Activated naive CD4-positive, alpha-beta T cell treated with anti-CD3 and anti-CD28 coated beads, Interleukin-2, amount 10 ng/mL, durations not matched to agents 7 days and 5 days (primary cell): ENCODE results near the gene RAB41.
"Not testable (repeated sequence)": the region's sequence is repeated elsewhere in the genome, so short reads cannot be mapped to it uniquely, and the experiment has no call there.

Experiments used
- CTCF ChIA-PET: fragments of 350-600 bp; sonication (Branson Sonifier 250); formaldehyde crosslinking; loops from one replicate; lab custom pipeline; 2021; ENCODE audit warnings: antibody characterized with exemption; lab: Charles Lee
- DNase-seq: peaks from one replicate; pipeline ENCODE4 v3.0.0-alpha.2; 2020
- H3K27ac Mint-ChIP-seq: one replicate; pipeline ENCODE4 v1.8.0; 2021; ENCODE audit warnings: mild to moderate bottlenecking, moderate library complexity, mixed read lengths
- H3K27me3 Mint-ChIP-seq: one replicate; pipeline ENCODE4 v1.8.0; 2021; ENCODE audit warnings: mild to moderate bottlenecking, mixed read lengths
- H3K36me3 Mint-ChIP-seq: one replicate; pipeline ENCODE4 v1.8.0; 2021; ENCODE audit warnings: mixed read lengths
- H3K4me1 Mint-ChIP-seq: one replicate; pipeline ENCODE4 v1.8.0; 2021; ENCODE audit warnings: mixed read lengths
- H3K4me3 Mint-ChIP-seq: one replicate; pipeline ENCODE4 v1.8.0; 2021; ENCODE audit warnings: mild to moderate bottlenecking, moderate library complexity, mixed read lengths
- H3K9me3 Mint-ChIP-seq: one replicate; pipeline ENCODE4 v1.8.0; 2021; ENCODE audit warnings: mixed read lengths

The RAB41 gene

DNA sequence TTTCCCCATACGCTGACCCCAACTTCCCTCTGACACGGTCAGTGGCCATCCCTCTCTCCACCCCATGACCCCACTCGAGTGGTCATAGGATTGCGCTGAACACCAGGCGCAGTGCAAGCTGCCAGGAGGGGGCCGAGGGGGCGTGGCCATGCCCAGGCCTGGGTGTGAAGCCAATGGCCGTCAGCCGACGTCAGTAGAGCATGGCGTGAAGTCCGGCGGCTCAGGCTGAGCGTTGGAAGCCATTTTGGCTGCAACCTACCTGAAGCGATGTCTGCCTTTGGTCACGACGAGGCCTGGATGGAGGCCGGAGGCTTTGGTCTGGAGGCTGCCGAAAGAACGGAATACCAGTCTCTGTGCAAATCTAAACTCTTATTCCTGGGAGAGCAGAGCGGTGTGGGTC is at the start of gene RAB41:
TSS of gene RAB41 (plus strand) at position 222 of the 400 bp plus-strand sequence. CDS start at position 268, 46 bp downstream.
- Mint-ChIP-seq H3K27me3 (no peaks in the 10 kb centered on the region), H3K9me3 (no peaks in the 10 kb centered on the region), H3K4me1 (no peaks in the 10 kb centered on the region), H3K36me3 (peaks cover 16% of the 10 kb centered on the region), H3K4me3 (no peak within 1 kb of the TSS), H3K27ac (no peak within 1 kb of the TSS)
- no peak for DNase-seq
- CTCF ChIA-PET: no interaction called here

DNA sequence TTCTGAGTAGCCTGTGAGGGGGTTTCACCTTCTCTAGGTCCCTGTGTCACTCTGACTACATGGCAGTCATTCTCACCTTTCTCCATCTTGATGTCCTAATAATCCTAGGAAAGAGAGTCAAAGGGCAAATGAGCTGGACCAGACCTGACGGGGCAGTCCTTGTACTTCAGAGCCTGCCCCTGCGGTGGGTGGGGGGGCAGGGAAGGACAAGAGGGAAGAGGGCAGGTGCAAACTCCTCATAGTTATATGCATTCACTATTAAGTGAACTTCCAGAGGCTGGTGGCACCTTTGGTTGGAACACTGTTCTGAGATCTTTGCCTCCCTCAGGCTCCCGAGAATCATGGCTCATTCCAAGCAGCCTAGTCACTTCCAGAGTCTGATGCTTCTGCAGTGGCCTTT is 47.6 kb upstream of the RAB41 start, which contains the start of gene AWAT1:
TSS of gene AWAT1 (plus strand) at position 301 of the 400 bp plus-strand sequence. CDS start at position 342, 41 bp downstream.
- CTCF ChIA-PET: no interaction called here
- no peaks in the 10 kb centered on the region for H3K4me1 Mint-ChIP-seq

DNA sequence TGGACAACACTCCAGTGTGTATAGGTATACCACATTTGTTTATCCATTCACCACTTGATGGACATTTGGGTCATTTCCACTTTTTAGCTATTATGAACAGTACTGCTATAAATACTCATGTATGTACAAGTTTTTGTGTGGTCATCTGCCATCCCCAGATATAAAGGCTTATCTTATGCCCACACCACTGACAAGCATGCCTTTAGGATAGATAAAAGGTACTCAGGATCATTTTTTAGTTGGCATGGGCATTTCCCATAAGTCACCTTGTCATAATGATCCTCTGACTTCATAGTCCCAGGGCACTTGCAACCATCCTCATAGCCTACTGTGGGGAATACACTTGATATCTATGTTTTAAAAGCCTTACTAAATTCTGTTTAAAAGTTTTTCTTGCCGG is 41.2 kb upstream of the RAB41 start:
- DNase-seq: no peak
- Mint-ChIP-seq H3K36me3 (no peaks in the 10 kb centered on the region), H3K4me1 (no peaks in the 10 kb centered on the region), H3K4me3 (no peak overlapping the region), H3K27me3 (no peaks in the 10 kb centered on the region), H3K27ac (no peak overlapping the region), H3K9me3 (no peaks in the 10 kb centered on the region)
- CTCF ChIA-PET: no interaction called here

More for the DNA sequence above, 47.6 kb upstream of the RAB41 start, which contains the start of gene AWAT1:
- Mint-ChIP-seq H3K27ac (no peak within 1 kb of the TSS), H3K9me3 (no peaks in the 10 kb centered on the region), H3K4me3 (no peak within 1 kb of the TSS), H3K36me3 (no peaks in the 10 kb centered on the region), H3K27me3 (no peaks in the 10 kb centered on the region)
- no peak for DNase-seq

DNA sequence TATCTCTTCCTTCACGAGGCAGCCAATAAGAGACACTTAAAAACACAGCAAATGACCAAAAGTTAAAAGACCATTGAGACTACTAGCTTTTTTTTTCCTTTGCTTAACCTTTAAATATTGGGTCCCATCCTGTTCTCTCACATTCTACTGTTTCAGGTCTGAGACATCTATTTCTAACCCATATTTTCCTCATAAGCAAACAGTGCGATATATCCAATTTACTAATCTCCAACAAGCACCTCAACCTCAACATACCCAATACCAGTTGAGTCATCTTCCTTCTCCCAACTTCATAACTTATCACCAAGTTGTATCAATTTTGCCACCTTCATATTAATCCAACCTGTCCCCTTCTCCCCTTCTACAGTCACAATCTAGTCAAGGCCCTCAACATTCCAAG is 40.5 kb upstream of the RAB41 start:
- H3K27me3 Mint-ChIP-seq: no peaks in the 10 kb centered on the region
- CTCF ChIA-PET: no interaction called here
- H3K27ac Mint-ChIP-seq: peak overlapping the region; percentile 5
- DNase-seq: no peak
- H3K36me3 Mint-ChIP-seq: no peaks in the 10 kb centered on the region
- H3K4me3 Mint-ChIP-seq: no peak overlapping the region
- H3K9me3 Mint-ChIP-seq: no peaks in the 10 kb centered on the region
- no peaks in the 10 kb centered on the region for H3K4me1 Mint-ChIP-seq

DNA sequence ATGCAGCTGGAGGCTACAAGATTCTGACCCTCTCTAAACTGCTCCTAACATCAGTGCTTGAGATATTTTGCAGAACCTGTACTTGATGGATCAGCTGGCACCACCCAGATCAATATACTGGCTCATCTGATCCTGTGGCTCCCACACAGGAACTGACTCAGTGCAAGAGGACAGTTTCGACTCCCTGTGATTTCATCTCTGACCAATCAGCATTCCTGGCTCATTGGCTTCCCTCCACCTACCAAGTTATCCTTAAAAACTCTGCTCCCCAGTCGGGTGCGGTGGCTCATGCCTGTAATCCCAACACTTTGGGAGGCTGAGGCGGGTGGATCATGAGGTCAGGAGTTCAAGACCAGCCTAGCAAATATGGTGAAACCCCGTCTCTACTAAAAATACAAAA is 38.4 kb upstream of the RAB41 start:
- H3K27me3 Mint-ChIP-seq, CTCF ChIA-PET, H3K4me3 Mint-ChIP-seq, H3K4me1 Mint-ChIP-seq, H3K27ac Mint-ChIP-seq, H3K36me3 Mint-ChIP-seq, H3K9me3 Mint-ChIP-seq, DNase-seq: not testable (repeated sequence)

DNA sequence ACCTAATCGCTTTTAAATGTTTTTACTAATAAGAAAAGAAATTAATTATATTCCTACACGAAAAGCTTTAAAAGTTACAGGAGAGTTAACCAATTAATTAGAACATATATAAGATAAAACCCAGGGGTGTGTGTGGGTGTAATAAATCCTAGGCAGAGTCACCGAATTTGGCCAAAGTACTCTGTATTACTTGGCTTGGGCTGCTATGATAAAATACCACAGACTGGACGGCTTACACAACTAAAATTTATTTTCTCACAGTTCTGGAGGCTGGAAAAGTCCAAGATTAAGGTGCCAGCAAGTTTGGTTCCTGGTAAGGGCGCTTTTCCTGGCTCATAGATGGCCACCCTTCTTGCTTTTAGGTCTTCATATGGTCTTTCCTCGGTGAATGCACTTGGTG is 37.1 kb upstream of the RAB41 start:
- no peaks in the 10 kb centered on the region for H3K27me3 Mint-ChIP-seq
- no peak overlapping the region for H3K27ac Mint-ChIP-seq
- H3K9me3 Mint-ChIP-seq: no peaks in the 10 kb centered on the region
- CTCF ChIA-PET: no interaction called here
- DNase-seq: no peak
- H3K4me3 Mint-ChIP-seq: no peak overlapping the region
- no peaks in the 10 kb centered on the region for H3K36me3 Mint-ChIP-seq
- no peaks in the 10 kb centered on the region for H3K4me1 Mint-ChIP-seq

DNA sequence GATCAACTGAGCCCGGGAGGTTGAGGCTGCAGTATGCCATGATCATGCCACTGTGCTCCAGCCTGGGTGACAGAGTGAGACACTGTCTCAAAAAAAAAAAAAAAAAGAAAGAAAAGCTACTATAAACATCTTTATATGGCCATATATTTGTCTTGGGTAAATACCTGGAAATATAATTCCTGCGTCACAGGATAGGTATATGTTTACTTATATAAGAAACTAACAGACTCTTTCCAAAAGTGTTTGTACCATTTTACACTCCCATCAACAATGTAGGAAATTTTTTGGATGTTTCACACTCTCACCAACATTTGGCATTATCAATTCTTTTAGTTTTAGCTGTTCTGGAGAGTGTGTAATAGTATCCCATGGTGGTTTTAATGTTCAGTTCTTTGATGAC is 34.7 kb upstream of the RAB41 start:
- CTCF ChIA-PET: no interaction called here
- DNase-seq: no peak
- H3K9me3 Mint-ChIP-seq: no peaks in the 10 kb centered on the region
- H3K36me3 Mint-ChIP-seq: no peaks in the 10 kb centered on the region
- no peak overlapping the region for H3K27ac Mint-ChIP-seq
- H3K4me1 Mint-ChIP-seq: no peaks in the 10 kb centered on the region
- H3K4me3 Mint-ChIP-seq: no peak overlapping the region
- H3K27me3 Mint-ChIP-seq: no peaks in the 10 kb centered on the region

DNA sequence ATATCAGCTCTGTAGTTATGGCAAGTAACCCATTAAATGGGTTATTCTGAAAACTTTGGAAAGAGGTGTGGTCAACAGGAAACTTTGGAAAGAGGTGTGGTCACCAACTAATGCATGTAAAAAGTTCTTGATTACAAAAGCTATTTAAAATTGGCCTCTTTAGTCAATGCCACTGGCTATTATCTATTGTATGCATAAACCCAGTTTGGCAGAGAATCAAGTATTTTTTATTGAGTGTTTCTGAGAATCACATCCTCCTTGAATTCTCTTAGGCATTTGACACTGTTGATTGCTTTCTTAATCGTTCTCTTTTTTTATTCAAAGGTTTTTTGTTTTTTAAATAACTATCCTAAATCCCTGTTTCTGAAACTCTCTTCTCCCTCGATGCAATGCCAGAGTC is 29.5 kb upstream of the RAB41 start:
- H3K4me3 Mint-ChIP-seq: no peak overlapping the region
- no peaks in the 10 kb centered on the region for H3K27me3 Mint-ChIP-seq
- no peak for DNase-seq
- CTCF ChIA-PET: no interaction called here
- H3K36me3 Mint-ChIP-seq: no peaks in the 10 kb centered on the region
- no peaks in the 10 kb centered on the region for H3K9me3 Mint-ChIP-seq
- no peak overlapping the region for H3K27ac Mint-ChIP-seq
- no peaks in the 10 kb centered on the region for H3K4me1 Mint-ChIP-seq

DNA sequence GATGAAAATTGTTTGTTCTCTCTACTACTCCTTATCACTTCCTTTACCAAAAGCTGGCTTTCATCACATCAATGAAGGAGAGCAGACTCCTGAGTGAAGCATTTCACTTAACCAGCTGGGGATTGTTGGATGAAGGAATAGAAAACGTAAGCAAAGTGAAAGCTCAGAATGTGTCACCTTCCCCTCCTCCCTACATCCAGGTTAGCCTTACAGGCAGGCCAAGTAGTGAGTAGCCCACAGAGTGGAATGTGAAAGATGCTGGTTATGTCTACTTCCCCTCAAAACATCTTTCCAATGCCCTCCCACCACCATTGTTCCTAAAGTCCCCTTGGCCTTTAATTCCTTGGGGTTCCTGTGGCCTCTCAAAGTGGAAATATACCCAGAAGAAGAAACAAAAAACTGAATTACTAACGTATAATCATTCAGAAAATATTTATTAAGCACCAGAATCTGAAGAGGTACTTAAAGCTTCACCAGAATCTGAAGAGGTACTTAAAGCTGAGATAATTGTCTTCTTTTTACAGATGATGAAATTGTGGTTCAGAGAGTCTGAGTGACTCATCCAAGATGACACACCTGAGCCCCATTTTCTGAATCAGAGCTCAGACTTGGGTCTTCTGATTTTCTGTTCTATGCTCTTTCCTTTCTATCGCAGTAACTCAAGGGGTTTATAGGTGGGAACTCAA is 28.5 kb upstream of the RAB41 start:
- Mint-ChIP-seq H3K27me3 (no peaks in the 10 kb centered on the region), H3K4me3 (no peak overlapping the region), H3K27ac (no peak overlapping the region), H3K36me3 (no peaks in the 10 kb centered on the region), H3K4me1 (no peaks in the 10 kb centered on the region), H3K9me3 (no peaks in the 10 kb centered on the region)
- DNase-seq: no peak
- CTCF ChIA-PET: no interaction called here

DNA sequence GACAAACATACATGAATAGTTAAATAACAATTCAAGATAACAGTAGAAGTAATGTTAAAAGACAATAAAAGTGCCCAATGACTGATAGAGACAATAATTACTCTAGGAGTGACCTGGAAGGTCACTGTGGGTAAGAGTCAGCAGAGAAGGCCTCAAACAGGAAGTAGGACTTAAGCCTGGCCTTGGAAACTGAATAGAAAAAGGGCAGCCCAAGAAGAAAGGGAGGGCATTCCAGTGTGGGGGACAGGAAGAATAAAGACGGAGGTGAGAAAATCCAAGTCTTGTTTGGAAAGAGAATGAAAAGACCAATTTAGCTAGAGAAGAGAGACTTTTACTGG is 27.9 kb upstream of the RAB41 start:
- Mint-ChIP-seq H3K36me3 (no peaks in the 10 kb centered on the region), H3K27ac (no peak overlapping the region), H3K9me3 (no peaks in the 10 kb centered on the region), H3K4me3 (no peak overlapping the region), H3K27me3 (no peaks in the 10 kb centered on the region), H3K4me1 (no peaks in the 10 kb centered on the region)
- DNase-seq: no peak
- CTCF ChIA-PET: no interaction called here

DNA sequence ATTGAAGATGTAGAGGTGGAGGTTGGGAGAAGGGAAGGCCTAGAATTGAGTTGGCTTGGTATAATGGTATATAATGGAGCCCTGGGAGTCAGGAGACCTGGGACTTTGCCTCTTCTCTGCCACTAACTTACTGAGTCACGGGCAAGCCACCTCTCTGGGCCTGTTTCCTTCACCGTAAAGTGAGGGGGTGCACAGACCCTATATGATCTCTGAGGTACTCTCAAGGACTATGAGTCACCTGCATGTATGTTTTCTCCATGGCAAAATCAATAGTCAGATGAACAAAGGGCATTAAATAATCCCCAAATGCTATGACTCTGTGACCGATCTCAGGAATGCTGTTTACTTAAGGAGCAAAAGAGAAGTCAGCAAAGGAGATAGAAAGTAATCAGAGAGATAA is 27.1 kb upstream of the RAB41 start:
- Mint-ChIP-seq H3K36me3 (no peaks in the 10 kb centered on the region), H3K4me1 (no peaks in the 10 kb centered on the region), H3K9me3 (no peaks in the 10 kb centered on the region), H3K27me3 (no peaks in the 10 kb centered on the region), H3K4me3 (no peak overlapping the region), H3K27ac (no peak overlapping the region)
- DNase-seq: no peak
- CTCF ChIA-PET: no interaction called here

DNA sequence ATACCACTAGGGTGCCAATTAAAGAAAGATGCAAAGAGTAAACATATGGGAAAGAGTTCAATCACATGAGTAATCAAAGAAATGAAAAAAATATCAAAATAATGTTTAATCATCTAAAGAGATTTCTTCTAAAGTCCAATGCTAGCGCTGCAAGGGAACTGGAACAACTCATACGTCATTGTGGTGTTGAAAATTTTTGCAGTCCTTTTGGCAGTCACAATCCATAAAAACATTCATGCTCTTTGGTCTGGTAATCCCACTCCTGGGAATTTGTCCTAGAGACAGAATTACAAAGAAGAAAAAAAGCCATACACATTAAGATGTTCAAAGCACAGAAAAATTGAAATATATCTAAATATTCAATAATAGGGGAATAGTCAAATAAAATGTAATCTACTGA is 26.5 kb upstream of the RAB41 start:
- H3K36me3 Mint-ChIP-seq: no peaks in the 10 kb centered on the region
- no peak overlapping the region for H3K4me3 Mint-ChIP-seq
- no peaks in the 10 kb centered on the region for H3K4me1 Mint-ChIP-seq
- no peaks in the 10 kb centered on the region for H3K9me3 Mint-ChIP-seq
- H3K27ac Mint-ChIP-seq: no peak overlapping the region
- CTCF ChIA-PET: no interaction called here
- no peaks in the 10 kb centered on the region for H3K27me3 Mint-ChIP-seq
- no peak for DNase-seq

DNA sequence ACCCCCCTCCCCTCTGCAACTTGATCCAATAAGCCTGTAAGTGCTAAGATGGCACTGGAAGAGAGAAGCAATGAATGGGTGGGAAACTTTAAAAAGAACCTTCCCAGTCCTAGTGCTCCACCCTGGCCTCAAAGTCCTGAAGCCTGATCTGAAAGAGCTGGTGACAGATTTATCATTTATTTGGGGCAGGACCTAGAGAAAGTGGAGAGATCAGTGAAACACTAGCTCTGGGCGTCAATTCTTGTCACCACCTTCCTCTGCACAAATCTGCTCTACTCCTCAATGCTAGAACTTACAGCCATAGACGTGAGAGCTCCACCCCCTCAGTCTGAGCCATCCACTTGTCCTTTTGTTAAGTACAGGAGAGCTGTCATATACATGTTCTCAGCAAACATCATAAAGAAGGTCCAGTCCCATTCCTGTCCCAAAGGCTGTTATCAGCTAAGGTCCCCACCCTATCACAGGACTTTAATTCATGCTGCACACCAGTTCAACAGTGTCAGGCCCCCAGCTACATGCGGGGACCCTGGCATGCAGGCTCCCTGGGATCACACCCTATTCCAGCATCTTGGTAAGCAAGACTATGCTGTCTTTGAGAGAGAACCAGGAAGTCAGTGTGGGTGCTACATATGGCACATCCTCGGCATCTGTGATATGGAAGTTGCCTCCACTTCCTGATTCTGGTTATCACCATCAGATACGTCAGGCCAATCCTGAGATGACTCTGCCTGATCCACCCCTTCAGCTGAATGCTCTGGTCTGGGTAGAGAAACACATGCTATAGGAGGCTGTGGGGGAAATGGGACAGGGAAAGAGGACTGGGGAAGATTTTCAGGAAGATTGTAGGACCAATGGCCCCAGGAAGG is 24.3 kb upstream of the RAB41 start:
- CTCF ChIA-PET: no interaction called here
- DNase-seq: no peak
- Mint-ChIP-seq H3K4me3 (no peak overlapping the region), H3K36me3 (no peaks in the 10 kb centered on the region), H3K27me3 (peaks cover 3% of the 10 kb centered on the region), H3K4me1 (no peaks in the 10 kb centered on the region), H3K27ac (no peak overlapping the region), H3K9me3 (no peaks in the 10 kb centered on the region)

DNA sequence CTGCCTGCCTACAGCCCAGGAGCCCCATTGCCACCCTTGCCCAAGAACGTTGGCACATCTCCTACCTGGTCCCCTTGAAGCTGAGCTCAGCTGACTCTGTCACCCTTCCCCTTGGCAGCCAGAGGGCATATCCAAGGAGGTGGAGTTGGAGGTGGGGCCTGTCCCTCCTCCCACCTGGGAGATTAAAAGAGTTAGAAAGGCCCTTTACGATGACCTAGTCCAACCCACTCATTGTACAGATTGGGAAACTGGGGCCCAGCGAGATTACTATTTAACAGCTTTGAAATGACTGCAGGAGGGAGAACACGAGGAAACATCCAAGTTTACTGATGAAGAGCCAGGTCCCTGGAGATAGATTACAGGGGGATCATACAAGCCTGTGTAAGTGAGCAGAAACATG is 21.9 kb upstream of the RAB41 start, which contains the start of gene P2RY4:
TSS of gene P2RY4 (minus strand) at position 101 of the 400 bp plus-strand sequence. CDS start 580 bp downstream, outside the sequence.
- no peaks in the 10 kb centered on the region for H3K4me1 Mint-ChIP-seq
- H3K27me3 Mint-ChIP-seq: peaks cover 3% of the 10 kb centered on the region
- H3K4me3 Mint-ChIP-seq: no peak within 1 kb of the TSS
- no peaks in the 10 kb centered on the region for H3K9me3 Mint-ChIP-seq
- CTCF ChIA-PET: interaction anchor here (0.6 kb wide), 1 partner anchor 667 kb away, joined by 3 read pairs; no protein-coding TSS in a partner anchor
- no peaks in the 10 kb centered on the region for H3K36me3 Mint-ChIP-seq
- H3K27ac Mint-ChIP-seq: no peak within 1 kb of the TSS
- no peak for DNase-seq
